H1 (cell line): ENCODE measurements around the gene CTNND2. TPM values are rescaled to one million over a fixed set of nuclear protein-coding genes. Genes with fewer than 3 reads are reported as not detected.

Experiments used
- CTCF ChIA-PET: fragments of 300-600 bp; sonication (Branson Sonifier 250); formaldehyde crosslinking; loops from one replicate; lab custom pipeline; 2021; ENCODE audit not compliant: partially characterized antibody; lab: Charles Lee
- POLR2A ChIA-PET: fragments of 300-600 bp; sonication (Branson Sonifier 250); formaldehyde crosslinking; loops from one replicate; lab custom pipeline; 2021; ENCODE audit warnings: inconsistent platforms; ENCODE audit not compliant: partially characterized antibody; lab: Charles Lee
- DNase-seq, 2 experiments: peaks; one replicate each; pipeline versions ENCODE4 v3.0.0 to v3.0.0-alpha.2; 2010 to 2022; ENCODE audit warnings: low spot score in 2 of 2, low read depth in 1 of 2, mixed read lengths in 1 of 2
- FAIRE-seq: peaks from 2 replicates; lab custom pipeline; 2011; peaks lifted over from hg19 to GRCh38; lab: Jason Lieb, UNC
- H2AFZ ChIP-seq: 2 replicates; pipeline ENCODE4 v1.8.1; 2012; ENCODE audit warnings: low read length, inconsistent platforms
- H2AK5ac ChIP-seq: 2 replicates; pipeline ENCODE4 v1.6.1; 2013; ENCODE audit warnings: low read depth, low read length
- H2BK120ac ChIP-seq: replicated peaks from 2 replicates; pipeline ENCODE3; 2013; ENCODE audit warnings: low read depth, low read length, inconsistent platforms
- H2BK12ac ChIP-seq: 2 replicates; pipeline ENCODE4 v1.6.1; 2013; ENCODE audit warnings: low read depth, low read length
- H2BK15ac ChIP-seq: 2 replicates; pipeline ENCODE4 v1.6.1; 2013; ENCODE audit warnings: low read length
- H2BK20ac ChIP-seq: 2 replicates; pipeline ENCODE4 v1.6.1; 2013; ENCODE audit warnings: low read length
- H2BK5ac ChIP-seq: 2 replicates; pipeline ENCODE4 v1.6.1; 2013; ENCODE audit warnings: low read depth, low read length
- H3K14ac ChIP-seq: 2 replicates; pipeline ENCODE4 v1.6.1; 2013; ENCODE audit warnings: inconsistent platforms; ENCODE audit not compliant: insufficient read length
- H3K18ac ChIP-seq: 2 replicates; pipeline ENCODE4 v1.6.1; 2013; ENCODE audit warnings: low read length; ENCODE audit errors: extremely low read depth
- H3K23ac ChIP-seq: 2 replicates; pipeline ENCODE4 v1.6.1; 2013; ENCODE audit warnings: inconsistent platforms; ENCODE audit not compliant: insufficient read length
- H3K23me2 ChIP-seq: 2 replicates; pipeline ENCODE4 v1.6.1; 2013; ENCODE audit warnings: low read depth, low read length
- H3K27ac ChIP-seq: 2 replicates; pipeline ENCODE4 v1.6.1; 2011; ENCODE audit warnings: low read depth, low read length, inconsistent platforms
- H3K27me3 ChIP-seq, 4 experiments: replicated peaks in 1 of 4; 1 replicate in 1 of 4; 2 replicates in 3 of 4; pipeline versions ENCODE4 v1.6.1 to v1.8.1; 2011 to 2013; ENCODE audit warnings: low read length in 3 of 4, mild to moderate bottlenecking in 3 of 4, inconsistent platforms in 2 of 4, mixed read lengths in 2 of 4, moderate library complexity in 1 of 4; ENCODE audit not compliant: control insufficient read depth in 3 of 4, insufficient read depth in 3 of 4; ENCODE audit errors: extremely low read depth in 1 of 4
- H3K36me3 ChIP-seq, 4 experiments: 2 replicates each; pipeline versions ENCODE4 v1.6.1 to v1.8.1; 2011 to 2013; ENCODE audit warnings: mild to moderate bottlenecking in 4 of 4, low read length in 3 of 4, moderate library complexity in 2 of 4, control low read depth in 1 of 4, inconsistent platforms in 1 of 4; ENCODE audit not compliant: insufficient read depth in 4 of 4, control insufficient read depth in 2 of 4
- H3K4ac ChIP-seq: replicated peaks from 2 replicates; pipeline ENCODE3; 2013; ENCODE audit warnings: low read length, low read depth, mixed read lengths, inconsistent platforms; ENCODE audit not compliant: insufficient read length
- H3K4me1 ChIP-seq, 4 experiments: replicated peaks in 1 of 4; 1 replicate in 1 of 4; 2 replicates in 3 of 4; pipeline versions ENCODE4 v1.6.1 to v1.8.1; 2011 to 2013; ENCODE audit warnings: low read length in 3 of 4, inconsistent platforms in 2 of 4, mixed read lengths in 1 of 4; ENCODE audit not compliant: insufficient read depth in 4 of 4, control insufficient read depth in 3 of 4
- H3K4me2 ChIP-seq, 2 experiments: 2 replicates each; pipeline versions ENCODE4 v1.6.1 to v1.8.1; 2011 to 2013; ENCODE audit warnings: low read depth in 2 of 2, low read length in 2 of 2, control low read depth in 1 of 2, inconsistent platforms in 1 of 2, mild to moderate bottlenecking in 1 of 2; ENCODE audit not compliant: insufficient read depth in 1 of 2
- H3K4me3 ChIP-seq, 4 experiments: fragments of 200-600, 300-600 bp in 1 of 4; sonication (generic), shearing (Covaris generic), sonication (Bioruptor Twin) in 1 of 4; 2 replicates each; pipeline versions ENCODE4 v1.5.1 to v1.8.1; 2011 to 2016; ENCODE audit warnings: low read length in 4 of 4, low read depth in 3 of 4, control low read depth in 2 of 4, inconsistent platforms in 2 of 4, mild to moderate bottlenecking in 2 of 4, mixed read lengths in 1 of 4, moderate library complexity in 1 of 4; ENCODE audit not compliant: insufficient read depth in 2 of 4; ENCODE audit errors: extremely low read depth in 1 of 4
- H3K56ac ChIP-seq: replicated peaks from 2 replicates; pipeline ENCODE3; 2013; ENCODE audit warnings: low read depth, mild to moderate bottlenecking, mixed read lengths, low read length, inconsistent platforms; ENCODE audit not compliant: insufficient read length
- H3K79me1 ChIP-seq: 2 replicates; pipeline ENCODE4 v1.6.1; 2013; ENCODE audit warnings: low read depth, low read length, control low read depth
- H3K79me2 ChIP-seq, 2 experiments: 2 replicates each; pipeline versions ENCODE4 v1.6.1 to v1.8.1; 2012 to 2013; ENCODE audit warnings: low read length in 2 of 2, mild to moderate bottlenecking in 2 of 2, inconsistent platforms in 1 of 2; ENCODE audit not compliant: insufficient read depth in 2 of 2, control insufficient read depth in 1 of 2
- H3K9ac ChIP-seq, 4 experiments: replicated peaks in 1 of 4; 1 replicate in 1 of 4; 2 replicates in 3 of 4; pipeline versions ENCODE4 v1.6.1 to v1.8.1; 2011 to 2013; ENCODE audit warnings: low read depth in 3 of 4, low read length in 3 of 4, control low read depth in 2 of 4, mild to moderate bottlenecking in 2 of 4, moderate library complexity in 2 of 4, inconsistent platforms in 1 of 4; ENCODE audit errors: extremely low read depth in 1 of 4
- H3K9me3 ChIP-seq, 2 experiments: 2 replicates each; pipeline versions ENCODE4 v1.6.1 to v1.8.1; 2012 to 2013; ENCODE audit warnings: mild to moderate bottlenecking in 2 of 2, moderate library complexity in 2 of 2, control low read depth in 1 of 2, inconsistent platforms in 1 of 2, low read depth in 1 of 2, low read length in 1 of 2, mixed read lengths in 1 of 2; ENCODE audit not compliant: insufficient read depth in 2 of 2
- H4K20me1 ChIP-seq, 2 experiments: replicated peaks in 1 of 2; 2 replicates each; pipeline versions ENCODE3 to v1.8.1; 2011 to 2013; ENCODE audit warnings: inconsistent platforms in 2 of 2, low read length in 2 of 2, mild to moderate bottlenecking in 1 of 2; ENCODE audit not compliant: insufficient read depth in 2 of 2, control insufficient read depth in 1 of 2
- H4K5ac ChIP-seq: 2 replicates; pipeline ENCODE4 v1.6.1; 2013; ENCODE audit warnings: low read length, low read depth, mixed read lengths, inconsistent platforms; ENCODE audit not compliant: insufficient read length
- H4K8ac ChIP-seq: 2 replicates; pipeline ENCODE4 v1.8.0; 2013; ENCODE audit warnings: mild to moderate bottlenecking, moderate library complexity, low read length, inconsistent platforms; ENCODE audit not compliant: insufficient read depth; ENCODE audit errors: extremely low read depth
- H4K91ac ChIP-seq: replicated peaks from 2 replicates; pipeline ENCODE3; 2013; ENCODE audit warnings: low read length, mixed read lengths, inconsistent platforms; ENCODE audit not compliant: insufficient read length
- EP300 ChIP-seq, 2 experiments: IDR thresholded peaks; 1 replicate in 1 of 2; 2 replicates in 1 of 2; pipeline ENCODE4 v1.6.1; 2011 to 2012; ENCODE audit warnings: low read depth in 2 of 2, low read length in 2 of 2, mild to moderate bottlenecking in 2 of 2, borderline replicate concordance in 1 of 2, inconsistent platforms in 1 of 2, moderate library complexity in 1 of 2
- FOSL1 ChIP-seq: IDR thresholded peaks from 2 replicates; pipeline ENCODE4 v1.6.1; 2011; ENCODE audit warnings: mild to moderate bottlenecking, low read depth, low read length, moderate library complexity; ENCODE audit not compliant: insufficient read depth
- RXRA ChIP-seq: IDR thresholded peaks from 2 replicates; pipeline ENCODE4 v1.6.1; 2011; ENCODE audit warnings: low read depth, mild to moderate bottlenecking, low read length, moderate library complexity; ENCODE audit not compliant: insufficient read depth
- WGBS, 2 experiments: shearing (Covaris generic) in 1 of 2; methylation state at CpG; one replicate each; pipeline versions ENCODE4 v1.1.6 to v1.1.7; 2013 to 2015; ENCODE audit warnings: low lambda C conversion rate in 2 of 2, mixed read lengths in 2 of 2, inconsistent platforms in 1 of 2, low coverage in 1 of 2, missing lambda C conversion rate in 1 of 2; ENCODE audit not compliant: insufficient replicate concordance in 2 of 2, insufficient coverage in 1 of 2, insufficient read length in 1 of 2; ENCODE audit errors: extremely low coverage in 1 of 2, missing lambda C conversion rate in 1 of 2; 5-methylcytosine and 5-hydroxymethylcytosine counted together
- polyA plus RNA-seq, 7 experiments: library from polyadenylated mRNA; depleted of rRNA in 3 of 7; stranded (reverse) in 5 of 7; unstranded in 2 of 7; fragments of >200 nt in 5 of 7; fragments of 200-250 nt in 2 of 7; gene quantifications; 1 replicate in 5 of 7; 2 replicates in 1 of 7; 4 replicates in 1 of 7; pipeline versions ENCODE4 v1.2.1 to v1.2.3, GENCODE V29; 2011 to 2013; ENCODE audit warnings: missing spikeins in 2 of 7, mixed read lengths in 2 of 7
- total RNA-seq: library from RNA; stranded (reverse); fragmentation: NEBNext Ultra II Directional; extraction: Animal tissue kit (Norgen Biotek cat#: 25700); gene quantifications from 2 replicates; pipeline ENCODE4 v1.2.1, GENCODE V29; 2021
- TF ChIP-seq, protein P1 (sequence below): IDR thresholded peaks from 2 replicates; pipeline ENCODE4 v1.6.1; 2011; ENCODE audit warnings: low read length, improper control_type of control experiment

The CTNND2 gene
- total and polyA plus RNA-seq, 2 of the 8 experiments (the other 6 are each of a cell fraction or from before 2014, with no cell fraction given): 7.4 to 14.2 TPM

GRCh38 chr5:11311272-11311671 is 593.0 kb downstream of the CTNND2 start:
- Histone ChIP-seq H3K79me1 (no peaks in the 10 kb centered on the region), H3K4ac (no peak overlapping the region), H2BK15ac (no peak overlapping the region), H3K27me3 (no peaks in the 10 kb centered on the region), H4K8ac (no peak overlapping the region), H3K4me3 (no peak overlapping the region), H2BK120ac (no peak overlapping the region), H3K4me2 (no peak overlapping the region), H2AK5ac (no peak overlapping the region), H3K14ac (peak overlapping the region; percentile 77), H3K9me3 (no peaks in the 10 kb centered on the region), H3K9ac (no peak overlapping the region), H3K23me2 (peaks cover 14% of the 10 kb centered on the region; the same call in 1 of the 2 replicates), H2AFZ (no peak overlapping the region), H3K4me1 (0 out of 7 replicates have a peak, but pooled peaks cover 0 to 2% (median 0%) of the 10 kb centered on the region in 4 experiments), H4K5ac (no peak overlapping the region), H2BK5ac (no peak overlapping the region), H3K27ac (no peak overlapping the region), H3K36me3 (no peaks in the 10 kb centered on the region), H4K91ac (no peak overlapping the region), H3K23ac (no peak overlapping the region), H2BK20ac (no peak overlapping the region), H3K18ac (no peak overlapping the region), H2BK12ac (peak overlapping the region; percentile 68; the same call in 1 of the 2 replicates), H3K56ac (no peak overlapping the region), H3K79me2 (no peaks in the 10 kb centered on the region), H4K20me1 (peaks cover 0 to 4% of the 10 kb centered on the region in 2 experiments)
- WGBS, 2 experiments: 89% methylated on average over 1 of the region's 1 CpG; no CpG with 5 or more reads in 1 of the 2 experiments
- no peak for TF ChIP-seq RXRA
- no peak for TF ChIP-seq FOSL1
- TF ChIP-seq EP300 (IDR thresholded peaks at IDR 0.05; ENCODE audit: borderline replicate concordance in 1 of 2, low read depth in 2 of 2, low read length in 2 of 2): no peak
- TF ChIP-seq, protein P1, sequence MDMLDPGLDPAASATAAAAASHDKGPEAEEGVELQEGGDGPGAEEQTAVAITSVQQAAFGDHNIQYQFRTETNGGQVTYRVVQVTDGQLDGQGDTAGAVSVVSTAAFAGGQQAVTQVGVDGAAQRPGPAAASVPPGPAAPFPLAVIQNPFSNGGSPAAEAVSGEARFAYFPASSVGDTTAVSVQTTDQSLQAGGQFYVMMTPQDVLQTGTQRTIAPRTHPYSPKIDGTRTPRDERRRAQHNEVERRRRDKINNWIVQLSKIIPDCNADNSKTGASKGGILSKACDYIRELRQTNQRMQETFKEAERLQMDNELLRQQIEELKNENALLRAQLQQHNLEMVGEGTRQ: no peak
- FAIRE-seq: no peak
- POLR2A ChIA-PET: no interaction called here
- no peak for DNase-seq
- CTCF ChIA-PET: no interaction called here
